Measurements from ENCODE around the gene HOXA11.

Gene HOXA11

DNA sequence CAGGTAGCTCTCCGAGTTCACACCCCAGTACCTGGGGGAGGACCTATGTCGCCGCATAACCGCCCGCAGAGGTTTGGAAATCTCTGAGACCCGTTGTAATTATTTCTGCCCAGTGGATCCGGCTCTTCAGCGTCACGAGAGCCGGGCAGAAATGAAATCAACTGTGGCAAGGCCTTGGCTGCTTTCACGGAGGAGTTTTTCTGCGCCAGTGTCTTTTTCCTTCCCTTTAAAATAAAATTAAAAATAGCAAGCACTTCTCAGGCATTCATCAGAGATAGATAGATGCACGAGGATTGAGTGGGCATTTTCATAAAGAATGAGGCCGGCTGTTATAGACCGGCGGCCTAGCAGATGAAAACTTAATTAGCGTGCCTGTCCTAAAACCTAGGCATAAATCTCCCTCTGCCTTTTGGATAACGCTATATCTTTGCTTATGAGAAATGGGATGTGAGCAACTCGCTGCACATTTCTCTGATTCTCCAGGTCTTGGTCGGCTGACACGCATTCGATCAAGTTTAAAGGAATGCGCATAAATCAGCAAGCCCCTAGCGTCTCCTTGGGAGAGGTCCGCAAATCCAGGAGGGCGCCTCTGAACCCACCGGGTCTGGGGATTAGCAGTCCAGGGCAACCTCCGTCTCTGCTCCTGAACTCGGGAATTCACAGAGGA lies 8.4 kb upstream of the HOXA11 start:
- TF ChIP-seq GATA1 (IDR thresholded peaks at IDR 0.05; ENCODE audit: low read depth, low read length) (no peak), POLR2A (IDR thresholded peaks at IDR 0.05; ENCODE audit: low read length) (no peak)
- no peak for DNase-seq

- TF ChIP-seq GATA1 (IDR thresholded peaks at IDR 0.05; ENCODE audit: low read depth, low read length) (no peak), POLR2A (IDR thresholded peaks at IDR 0.05; ENCODE audit: low read length) (no peak)
- DNase-seq = no peak
Observed at GRCh38 chr7:27192546-27193334, 7.7 kb upstream of the HOXA11 start.

GRCh38 chr7:27191833-27192545 lies 7.0 kb upstream of the HOXA11 start:
- DNase-seq = no peak
- TF ChIP-seq GATA1 (IDR thresholded peaks at IDR 0.05; ENCODE audit: low read depth, low read length) = no peak

DNA sequence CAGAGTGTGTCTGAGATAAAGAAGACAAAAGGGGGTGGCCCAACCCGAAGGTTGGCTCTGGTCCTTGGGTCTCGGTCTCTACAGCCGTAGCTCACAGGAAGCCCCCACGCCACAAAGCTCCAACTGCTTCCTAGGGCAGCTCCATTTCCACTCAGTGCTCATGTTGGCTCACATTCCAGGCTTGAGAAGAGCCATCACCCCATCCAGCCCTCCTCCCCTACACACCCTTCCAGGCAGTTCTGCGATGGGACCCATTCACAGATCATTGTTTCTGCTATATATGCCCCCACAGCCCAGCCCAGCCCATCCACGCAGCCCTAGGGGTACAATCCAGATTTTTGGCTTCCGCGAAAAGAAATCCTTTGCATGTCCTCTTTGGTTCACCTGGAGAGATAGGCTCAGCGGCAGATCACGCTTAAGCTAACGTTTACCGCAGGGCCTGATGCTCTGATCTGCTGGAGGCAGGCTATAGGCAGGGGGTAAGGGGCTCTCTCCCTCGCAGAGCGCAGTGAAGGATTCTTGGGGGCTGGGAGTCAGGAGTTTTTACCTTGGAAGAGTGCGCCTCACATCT lies 6.2 kb upstream of the HOXA11 start:
- no peak for DNase-seq
- TF ChIP-seq GATA1 (IDR thresholded peaks at IDR 0.05; ENCODE audit: low read depth, low read length) (no peak), POLR2A (IDR thresholded peaks at IDR 0.05; ENCODE audit: low read length) (no peak)

- TF ChIP-seq POLR2A (IDR thresholded peaks at IDR 0.05; ENCODE audit: low read length) (no peak), GATA1 (IDR thresholded peaks at IDR 0.05; ENCODE audit: low read depth, low read length) (no peak)
- DNase-seq = no peak
Observed at GRCh38 chr7:27189997-27190748, 5.1 kb upstream of the HOXA11 start.

DNA sequence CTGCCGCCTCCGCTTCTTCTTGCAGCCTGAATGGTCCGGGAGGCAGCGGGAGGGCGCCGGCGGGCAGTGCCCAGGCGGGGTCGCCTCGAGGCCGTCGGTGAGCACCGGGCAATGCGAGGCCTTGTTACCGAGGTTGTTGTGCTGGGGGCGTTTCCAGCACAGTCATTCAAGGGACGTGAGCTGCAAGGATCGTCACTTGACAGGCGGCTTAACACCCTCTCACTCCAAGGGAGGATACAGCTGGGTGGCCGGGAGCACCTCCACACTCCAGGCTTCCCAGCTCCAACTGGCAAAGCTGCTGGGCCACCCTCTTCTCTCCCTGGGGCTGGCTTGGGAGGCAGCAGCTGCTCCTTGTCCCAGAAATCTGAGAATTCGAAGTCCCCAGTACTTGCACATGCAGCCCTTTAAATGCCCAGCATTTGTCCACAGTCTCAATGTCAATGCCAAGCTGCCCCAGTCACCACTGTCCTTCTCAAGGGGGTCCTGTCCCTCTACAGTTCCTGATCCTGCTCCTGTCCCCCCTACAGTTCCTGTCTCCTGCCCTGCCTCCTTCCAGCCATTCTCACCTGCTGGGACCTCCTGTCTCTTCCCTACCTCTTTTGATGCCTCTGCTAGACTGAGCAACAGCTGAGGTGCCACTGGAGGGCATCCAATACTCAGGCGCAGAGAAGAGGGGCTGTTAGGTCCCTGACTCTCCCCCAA lies 4.4 kb upstream of the HOXA11 start:
- TF ChIP-seq POLR2A (IDR thresholded peaks at IDR 0.05; ENCODE audit: low read length) (no peak), GATA1 (IDR thresholded peaks at IDR 0.05; ENCODE audit: low read depth, low read length) (no peak)
- no peak for DNase-seq

- no peak for DNase-seq
- no peak for TF ChIP-seq POLR2A (IDR thresholded peaks at IDR 0.05; ENCODE audit: low read length)
- no peak for TF ChIP-seq GATA1 (IDR thresholded peaks at IDR 0.05; ENCODE audit: low read depth, low read length)
Observed at GRCh38 chr7:27188386-27189294, 3.6 kb upstream of the HOXA11 start.

GRCh38 chr7:27187475-27188385 lies 2.7 kb upstream of the HOXA11 start:
- DNase-seq = no peak
- TF ChIP-seq POLR2A (IDR thresholded peaks at IDR 0.05; ENCODE audit: low read length) (no peak), GATA1 (IDR thresholded peaks at IDR 0.05; ENCODE audit: low read depth, low read length) (no peak)

DNA sequence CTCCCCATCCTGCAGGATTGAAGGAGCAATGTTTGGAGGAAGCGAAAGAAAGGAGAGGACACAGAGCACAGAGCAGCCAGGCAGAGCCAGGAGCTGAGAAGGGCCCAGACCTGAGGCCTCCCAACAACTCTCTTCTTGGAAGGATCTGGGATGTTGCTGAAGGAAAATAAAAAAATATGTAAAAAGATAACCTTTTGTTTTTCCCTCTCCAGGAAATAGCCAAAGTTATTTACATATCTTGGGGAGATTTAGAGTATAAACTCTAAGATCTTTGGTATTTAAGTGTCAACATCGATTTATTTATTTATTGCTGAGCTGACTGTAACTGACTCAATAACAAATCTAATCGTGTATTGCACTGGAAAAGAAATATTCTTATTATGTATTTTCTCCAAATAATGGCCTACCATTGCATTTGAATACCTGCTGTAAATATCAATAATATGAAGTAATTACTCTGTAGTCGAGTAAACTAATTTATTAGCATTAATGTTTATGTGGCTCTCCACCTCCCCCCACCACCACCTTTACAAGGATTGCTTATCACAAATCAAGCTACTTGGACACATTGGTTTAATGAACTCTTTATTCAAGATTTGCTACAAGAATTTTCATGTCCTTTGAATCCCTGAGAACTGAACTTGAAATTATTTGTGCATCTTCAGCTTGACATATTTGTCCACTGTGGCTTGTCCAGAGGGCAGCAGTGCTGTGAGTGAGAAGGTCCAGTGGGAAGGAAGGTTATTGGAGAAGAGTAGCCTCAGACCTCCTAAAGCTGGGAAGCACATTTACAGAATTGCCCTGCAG lies 1.8 kb upstream of the HOXA11 start:
- no peak for DNase-seq
- TF ChIP-seq GATA1 (IDR thresholded peaks at IDR 0.05; ENCODE audit: low read depth, low read length) = no peak
- no peak for TF ChIP-seq POLR2A (IDR thresholded peaks at IDR 0.05; ENCODE audit: low read length)

DNA sequence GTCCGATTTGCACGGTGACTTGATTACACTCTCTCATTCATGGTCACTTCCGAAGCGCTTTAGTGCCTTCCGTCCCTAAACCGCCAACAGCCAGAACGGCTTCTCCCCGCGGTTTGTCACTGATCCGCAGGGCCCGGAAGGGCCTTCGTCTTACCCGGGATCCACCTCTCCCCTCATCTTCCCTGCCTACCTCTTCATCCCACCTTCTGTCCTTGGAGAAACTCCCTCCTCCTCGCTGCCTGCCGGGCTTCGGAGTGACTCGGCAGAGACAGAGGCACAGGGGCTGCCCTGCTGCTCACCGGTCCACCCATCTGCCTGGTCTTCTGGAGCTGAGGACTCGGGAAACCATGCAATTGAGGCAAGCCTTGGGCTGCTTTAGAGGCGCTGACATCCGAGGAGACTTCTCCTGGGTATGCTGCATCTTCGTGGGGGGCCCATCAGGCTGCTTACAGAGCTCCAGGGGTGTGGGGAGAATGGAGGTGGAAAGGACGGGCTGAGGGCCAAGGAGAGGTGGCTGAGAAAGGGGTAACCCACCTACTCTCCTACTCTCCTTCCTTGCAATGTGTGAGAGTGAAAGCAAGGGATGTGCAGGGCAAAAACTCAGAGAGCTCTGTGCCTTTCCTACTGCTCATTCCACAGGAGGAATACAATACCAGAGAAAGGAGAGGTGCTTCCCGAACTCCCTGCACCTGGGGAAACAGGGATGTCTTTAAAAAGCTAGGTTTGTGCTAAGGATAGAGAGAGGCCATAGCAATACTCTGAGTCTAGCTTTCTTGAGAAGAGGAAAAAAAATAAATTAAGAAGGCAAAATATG lies 1.0 kb upstream of the HOXA11 start:
- TF ChIP-seq POLR2A (IDR thresholded peaks at IDR 0.05; ENCODE audit: low read length) (no peak), GATA1 (IDR thresholded peaks at IDR 0.05; ENCODE audit: low read depth, low read length) (no peak)
- DNase-seq = no peak
